A549 treated with CpdA at 1 μM for 4 hours (cell line): ENCODE results near the gene AKAP12. TPM values are rescaled to one million over a fixed set of nuclear protein-coding genes. Genes with fewer than 3 reads are reported as not detected.

Source experiments
- total RNA-seq: library from RNA; stranded (reverse); fragments of 200-300 nt; extraction: Qiagen RNA extraction; gene quantifications from 5 replicates; pipeline ENCODE4 v1.2.3, GENCODE V29; 2022; ENCODE audit warnings: low read depth

The AKAP12 gene
- total RNA-seq = 68.2 to 140 TPM (median 103 TPM) in 5 replicates

GRCh38 chr6:151239603-151240035, at the start of gene AKAP12:
TSS of gene AKAP12 (plus strand) at chr6:151239967. CDS start at chr6:151240563, 596 bp downstream.

GRCh38 chr6:151391471-151392413, 152.0 kb downstream of the AKAP12 start, which contains the start of gene ZBTB2:
TSS of gene ZBTB2 (minus strand) at chr6:151391559. CDS start at chr6:151373637, 17,922 bp downstream.

Other genes with a start within 250 kb of the AKAP12 start
- 15.8 to 16.4 TPM (median 16.1 TPM) in 5 replicates for gene ZBTB2, start 151.6 kb downstream of the AKAP12 start, total RNA-seq
- gene RMND1, start 212.2 kb downstream of the AKAP12 start, total RNA-seq = 12.3 to 14.5 TPM (median 13.1 TPM) in 5 replicates